Aorta (tissue), 5 donors: Measurements from ENCODE around the gene NMBR. TPM values are rescaled to one million over a fixed set of nuclear protein-coding genes. Genes with fewer than 3 reads are reported as not detected.
"Not testable (repeated sequence)": the region's sequence is repeated elsewhere in the genome, so short reads cannot be mapped to it uniquely, and the experiment has no call there.

Experiments
- ATAC-seq: fragments of 200-7000 bp; cut with Tn5 transposase; one replicate; pipeline ENCODE4 v1.9.1; 2022; ENCODE audit warnings: moderate library complexity; ENCODE audit not compliant: low FRiP score
- DNase-seq, 2 donors: peaks; one replicate each; pipeline ENCODE4 v3.0.0-alpha.2; 2020
- H3K27ac ChIP-seq, 2 donors: one replicate each; pipeline ENCODE4 v1.5.1; 2013; ENCODE audit warnings: low read length in 2 of 2, mild to moderate bottlenecking in 2 of 2, moderate library complexity in 2 of 2, control low read depth in 1 of 2, inconsistent platforms in 1 of 2, low read depth in 1 of 2
- H3K27me3 ChIP-seq, 2 donors: one replicate each; pipeline ENCODE4 v1.6.1; 2013; ENCODE audit warnings: control low read depth in 1 of 2, low read length in 1 of 2, mild to moderate bottlenecking in 1 of 2, moderate library complexity in 1 of 2; ENCODE audit not compliant: insufficient read depth in 2 of 2, control insufficient read depth in 1 of 2
- H3K36me3 ChIP-seq, 2 donors: one replicate each; pipeline ENCODE4 v1.6.1; 2013; ENCODE audit warnings: control low read depth in 1 of 2, low read length in 1 of 2, mild to moderate bottlenecking in 1 of 2; ENCODE audit not compliant: insufficient read depth in 2 of 2, control insufficient read depth in 1 of 2
- H3K4me1 ChIP-seq, 2 donors: one replicate each; pipeline ENCODE4 v1.6.1; 2013; ENCODE audit warnings: low read length in 2 of 2, control low read depth in 1 of 2, mild to moderate bottlenecking in 1 of 2, moderate library complexity in 1 of 2; ENCODE audit not compliant: insufficient read depth in 2 of 2, control insufficient read depth in 1 of 2
- H3K4me3 ChIP-seq, 2 donors: one replicate each; pipeline ENCODE4 v1.5.1; 2013; ENCODE audit warnings: low read length in 2 of 2, control low read depth in 1 of 2, mild to moderate bottlenecking in 1 of 2
- H3K9me3 ChIP-seq: one replicate; pipeline ENCODE4 v1.6.1; 2013; ENCODE audit warnings: mild to moderate bottlenecking, low read length; ENCODE audit not compliant: control insufficient read depth
- WGBS, 2 donors: extraction: QIAGEN DNeasy Blood & Tissue Kit; methylation state at CpG; one replicate each; pipeline ENCODE4 v1.1.7; 2013; 5-methylcytosine and 5-hydroxymethylcytosine counted together
- intact Hi-C, 2 donors: fragments of 100-400 bp; cut with DNase I; formaldehyde crosslinking; loops; one replicate each; pipeline versions ENCODE4 v1.14.2 to v1.15.0; 2022
- polyA plus RNA-seq, 2 donors: library from polyadenylated mRNA; stranded (reverse); fragments of 200-250 nt; gene quantifications; one replicate each; pipeline ENCODE4 v1.2.3, GENCODE V29; 2013
- total RNA-seq, 2 donors: library from RNA; stranded (reverse); fragmentation: NEBNext Ultra II Directional; extraction: Animal tissue kit (Norgen Biotek cat#: 25700); gene quantifications; one replicate each; pipeline ENCODE4 v1.2.1, GENCODE V29; 2021
- donor health status: healthy with polysubstance abuse.
- donor health status: Bipolar disorder and iron deficiency.
- donor health status: DM: no; HTN: no; CAD: no.
- donor health status: DM: no; HTN: no; CAD: no.
- donor health status: DM: yes; HTN: yes; CAD: no.

The NMBR gene
- total and polyA plus RNA-seq, 4 donors = 0.45 TPM; not detected in 3

GRCh38 chr6:142110820-142111219 is 36.1 kb downstream of the NMBR start:
- WGBS, 2 donors = 90 to 92% methylated on average over 9 of the region's 9 CpGs
- not testable (repeated sequence) for DNase-seq, H3K36me3 ChIP-seq, H3K9me3 ChIP-seq, H3K27me3 ChIP-seq, H3K27ac ChIP-seq, H3K4me1 ChIP-seq, ATAC-seq, H3K4me3 ChIP-seq
- intact Hi-C loops = loop anchor here (5.0 to 10.0 kb wide), 3 partner anchors 124 to 436 kb away; no protein-coding TSS in a partner anchor

GRCh38 chr6:142104820-142105219 is 42.1 kb downstream of the NMBR start:
- H3K9me3 ChIP-seq, H3K36me3 ChIP-seq, DNase-seq, ATAC-seq, H3K4me1 ChIP-seq, H3K27ac ChIP-seq, intact Hi-C loops, H3K27me3 ChIP-seq, H3K4me3 ChIP-seq: not testable (repeated sequence)
- WGBS, 2 donors = 77 to 92% methylated on average over 5 of the region's 5 CpGs

- Histone ChIP-seq H3K27me3 (no peaks in the 10 kb centered on the region), H3K27ac (no peak overlapping the region), H3K9me3 (no peaks in the 10 kb centered on the region), H3K4me3 (no peak overlapping the region), H3K36me3 (no peaks in the 10 kb centered on the region), H3K4me1 (no peaks in the 10 kb centered on the region)
- WGBS, 2 donors = 2 to 3% methylated on average over 14 of the region's 14 CpGs
- DNase-seq = peak in 1 of 2 donors; percentile 65
- ATAC-seq = no peak
- intact Hi-C loops = no loop called here
These were observed 58.1 kb downstream of the NMBR start for GRCh38 chr6:142088858-142089216.

- H3K27me3 ChIP-seq = no peaks in the 10 kb centered on the region
- 11 to 14% methylated on average over 49 of the region's 49 CpGs for WGBS, 2 donors
- H3K4me3 ChIP-seq = no peak overlapping the region
- intact Hi-C loops = no loop called here
- peak in 1 of 2 donors; percentile 68 for DNase-seq
- no peaks in the 10 kb centered on the region for H3K36me3 ChIP-seq
- ATAC-seq = no peak
- no peak overlapping the region for H3K27ac ChIP-seq
- H3K4me1 ChIP-seq = no peaks in the 10 kb centered on the region
- H3K9me3 ChIP-seq = no peaks in the 10 kb centered on the region
These were observed 58.7 kb downstream of the NMBR start for GRCh38 chr6:142087950-142088857.

GRCh38 chr6:142079130-142079529 is 67.8 kb downstream of the NMBR start:
- no peak for ATAC-seq
- no peaks in the 10 kb centered on the region for H3K4me1 ChIP-seq
- intact Hi-C loops = no loop called here
- H3K27me3 ChIP-seq = no peaks in the 10 kb centered on the region
- no peak for DNase-seq
- no peaks in the 10 kb centered on the region for H3K9me3 ChIP-seq
- H3K36me3 ChIP-seq = no peaks in the 10 kb centered on the region
- no peak overlapping the region for H3K27ac ChIP-seq
- no peak overlapping the region for H3K4me3 ChIP-seq

- intact Hi-C loops = no loop called here
- ATAC-seq = no peak
- no peak for DNase-seq
- 88 to 91% methylated on average over 7 of the region's 7 CpGs for WGBS, 2 donors
- H3K36me3 ChIP-seq = no peaks in the 10 kb centered on the region
- H3K27ac ChIP-seq = no peak overlapping the region
- H3K4me3 ChIP-seq = no peak overlapping the region
- H3K9me3 ChIP-seq = no peaks in the 10 kb centered on the region
- no peaks in the 10 kb centered on the region for H3K27me3 ChIP-seq
- H3K4me1 ChIP-seq = no peaks in the 10 kb centered on the region
These were observed 71.3 kb downstream of the NMBR start for GRCh38 chr6:142075516-142076101.

GRCh38 chr6:142074516-142074915 is 72.4 kb downstream of the NMBR start:
- Histone ChIP-seq H3K27me3 (no peaks in the 10 kb centered on the region), H3K9me3 (no peaks in the 10 kb centered on the region), H3K27ac (no peak overlapping the region), H3K4me3 (no peak overlapping the region), H3K36me3 (no peaks in the 10 kb centered on the region), H3K4me1 (no peaks in the 10 kb centered on the region)
- intact Hi-C loops = no loop called here
- WGBS, 2 donors = 76 to 90% methylated on average over 1 of the region's 1 CpG
- ATAC-seq (no peak), DNase-seq (no peak)

- Histone ChIP-seq H3K36me3 (no peaks in the 10 kb centered on the region), H3K9me3 (no peaks in the 10 kb centered on the region), H3K4me3 (no peak overlapping the region), H3K27me3 (no peaks in the 10 kb centered on the region), H3K4me1 (no peaks in the 10 kb centered on the region), H3K27ac (no peak overlapping the region)
- intact Hi-C loops = no loop called here
- WGBS, 2 donors = 82% methylated on average over 3 of the region's 3 CpGs
- no peak for DNase-seq
- no peak for ATAC-seq
These were observed 74.9 kb downstream of the NMBR start for GRCh38 chr6:142071981-142072380.

GRCh38 chr6:142068416-142068815 is 78.5 kb downstream of the NMBR start:
- Histone ChIP-seq H3K9me3 (no peaks in the 10 kb centered on the region), H3K4me3 (no peak overlapping the region), H3K27ac (no peak overlapping the region), H3K27me3 (no peaks in the 10 kb centered on the region), H3K4me1 (no peaks in the 10 kb centered on the region), H3K36me3 (no peaks in the 10 kb centered on the region)
- intact Hi-C loops = no loop called here
- ATAC-seq = no peak
- DNase-seq = no peak
